Activated naive CD4-positive, alpha-beta T cell treated with anti-CD3 and anti-CD28 coated beads, Interleukin-2, amount 10 ng/mL, durations not matched to agents 5 hours and 36 hours (primary cell): Measurements from ENCODE around the gene LRRTM4. TPM values are rescaled to one million over a fixed set of nuclear protein-coding genes. Genes with fewer than 3 reads are reported as not detected.

Experiments used
- total RNA-seq, 2 experiments: library from RNA; stranded (reverse); gene quantifications; one replicate each; pipeline ENCODE4 v1.2.3, GENCODE V29; 2021

LRRTM4 gene
- total RNA-seq = not detected

GRCh38 chr2:77521931-77522470 lies at the start of gene LRRTM4:
Gene LRRTM4, minus strand, starts transcription at chr2:77522376.

